K562 (cell line): Measurements from ENCODE around the gene TMEM72. TPM values are rescaled to one million over a fixed set of nuclear protein-coding genes. Genes with fewer than 3 reads are reported as not detected.

Experiments used
- ATAC-seq: fragments of 200-7000 bp; cut with Tn5 transposase; 3 replicates; pipeline ENCODE4 v1.9.1; 2020; ENCODE audit warnings: moderate library complexity
- BruUV-seq: library from RNA; stranded (reverse); fragments of 400-500 nt; replicated peaks from 2 replicates; lab custom pipeline; 2021; lab: Mats Ljungman, UMichigan
- CTCF ChIA-PET: fragments of 300-600 bp; formaldehyde crosslinking; extraction: SDS; loops from one replicate; lab custom pipeline; 2021; ENCODE audit warnings: low intra/inter-chr PET ratio; lab: Yijun Ruan, JAX
- POLR2A ChIA-PET: fragments of 300-600, 350-650 bp; sonication (Branson Sonifier 250); formaldehyde crosslinking; extraction: SDS; loops from one replicate; lab custom pipeline; 2021; ENCODE audit warnings: antibody characterized with exemption, inconsistent platforms; lab: Yijun Ruan, JAX
- DNase-seq, 4 experiments: peaks; one replicate each; pipeline versions ENCODE4 v3.0.0 to v3.0.0-alpha.2; 2011 to 2018; ENCODE audit warnings: low spot score in 3 of 4, mixed read lengths in 3 of 4; ENCODE audit errors: extremely low read depth in 1 of 4
- FAIRE-seq: peaks from 2 replicates; lab custom pipeline; 2011; peaks lifted over from hg19 to GRCh38; lab: Jason Lieb, UNC
- H2AFZ ChIP-seq: 2 replicates; pipeline ENCODE4 v1.6.0; 2011; ENCODE audit warnings: low read depth, low read length, control low read depth, inconsistent platforms
- H3K27ac ChIP-seq: fragments of 200-600 bp; 3 replicates; pipeline ENCODE4 v1.8.0; 2011; ENCODE audit warnings: low read depth, mild to moderate bottlenecking, control low read depth, inconsistent platforms, low read length, moderate library complexity, mixed read lengths; ENCODE audit errors: extremely low read depth
- H3K27me3 ChIP-seq, 2 experiments: fragments of 300-600 bp in 1 of 2; 2 replicates in 1 of 2; 3 replicates in 1 of 2; pipeline versions ENCODE4 v1.6.0 to v1.8.0; 2011; ENCODE audit warnings: inconsistent platforms in 2 of 2, low read length in 2 of 2, mild to moderate bottlenecking in 1 of 2, mixed read lengths in 1 of 2, moderate library complexity in 1 of 2; ENCODE audit not compliant: control insufficient read depth in 2 of 2, insufficient read depth in 2 of 2
- H3K36me3 ChIP-seq: fragments of 300-600 bp; 3 replicates; pipeline ENCODE4 v1.8.0; 2011; ENCODE audit warnings: mild to moderate bottlenecking, low read length, inconsistent platforms; ENCODE audit not compliant: control insufficient read depth, insufficient read depth
- H3K4me1 ChIP-seq, 2 experiments: fragments of 200-600 bp in 1 of 2; replicated peaks in 1 of 2; 2 replicates in 1 of 2; 3 replicates in 1 of 2; pipeline versions ENCODE4 v1.5.1 to v1.8.0; 2011; ENCODE audit warnings: inconsistent platforms in 2 of 2, low read length in 2 of 2, mild to moderate bottlenecking in 1 of 2, mixed read lengths in 1 of 2, moderate library complexity in 1 of 2; ENCODE audit not compliant: control insufficient read depth in 2 of 2, insufficient read depth in 2 of 2
- H3K4me2 ChIP-seq: 2 replicates; pipeline ENCODE4 v1.6.1; 2011; ENCODE audit warnings: low read length, control low read depth, inconsistent platforms, mixed read lengths; ENCODE audit not compliant: insufficient read depth
- H3K4me3 ChIP-seq: fragments of 200-600 bp; sonication (generic), shearing (Covaris generic); 2 replicates; pipeline ENCODE4 v1.5.1; 2016; ENCODE audit warnings: control low read depth, inconsistent platforms
- H3K79me2 ChIP-seq: fragments of 200-600 bp; 3 replicates; pipeline ENCODE4 v1.8.0; 2011; ENCODE audit warnings: low read length, inconsistent platforms; ENCODE audit not compliant: control insufficient read depth, insufficient read depth
- H3K9ac ChIP-seq, 2 experiments: 2 replicates each; pipeline versions ENCODE4 v1.6.0 to v1.6.1; 2011; ENCODE audit warnings: low read depth in 2 of 2, low read length in 2 of 2, control low read depth in 1 of 2, inconsistent platforms in 1 of 2, mild to moderate bottlenecking in 1 of 2, mixed read lengths in 1 of 2; ENCODE audit not compliant: insufficient read depth in 1 of 2
- H3K9me1 ChIP-seq: one replicate; pipeline ENCODE4 v1.6.0; 2011; ENCODE audit warnings: inconsistent platforms, mild to moderate bottlenecking, low read length, moderate library complexity; ENCODE audit not compliant: control insufficient read depth, insufficient read depth
- H3K9me3 ChIP-seq: replicated peaks from 2 replicates; pipeline ENCODE4 v1.5.1; 2011; ENCODE audit warnings: low read depth, low read length, inconsistent platforms; ENCODE audit not compliant: control insufficient read depth, insufficient read depth
- H4K20me1 ChIP-seq: replicated peaks from 2 replicates; pipeline ENCODE4 v1.6.1; 2011; ENCODE audit warnings: low read length, inconsistent platforms, mixed read lengths; ENCODE audit not compliant: control insufficient read depth, insufficient read depth
- ELF2 ChIP-seq: fragments of 250-450 bp; sonication (Bioruptor Pico); IDR thresholded peaks from 2 replicates; pipeline ENCODE4 v1.5.0; 2021; ENCODE audit warnings: mild to moderate bottlenecking
- SRF ChIP-seq, 2 experiments: fragments of 250-450, 450-650 bp in 1 of 2; sonication (Bioruptor Pico) in 1 of 2; sonication (generic) in 1 of 2; formaldehyde crosslinking; IDR thresholded peaks; 2 replicates each; pipeline versions ENCODE4 v1.5.0 to v1.5.1; 2020 to 2022; ENCODE audit warnings: mild to moderate bottlenecking in 1 of 2, missing genetic modification reagents in 1 of 2
- ZNF12 ChIP-seq: sonication (generic); formaldehyde crosslinking; IDR thresholded peaks from 2 replicates; pipeline ENCODE4 v1.4.0; 2020; ENCODE audit warnings: mild to moderate bottlenecking, missing genetic modification reagents
- ZNF77 ChIP-seq: fragments of 250-450 bp; sonication (Bioruptor Pico); IDR thresholded peaks from 2 replicates; pipeline ENCODE4 v1.5.0; 2020
- WGBS: fragments of 100-300 bp; shearing (Covaris generic); methylation state at CpG from one replicate; pipeline ENCODE4 v1.1.6; 2016; ENCODE audit warnings: low coverage, mixed read lengths; ENCODE audit not compliant: insufficient coverage; ENCODE audit errors: missing lambda C conversion rate; 5-methylcytosine and 5-hydroxymethylcytosine counted together
- in situ Hi-C: fragments of 300-500 bp; cut with MboI; formaldehyde crosslinking; loops from 4 replicates; pipeline ENCODE4 v1.15.0; 2018; ENCODE audit warnings: inconsistent platforms, mixed read lengths
- intact Hi-C: fragments of 100-400 bp; cut with micrococcal nuclease; formaldehyde crosslinking; loops from 2 replicates; pipeline ENCODE4 v1.14.2; 2022
- polyA plus RNA-seq, 8 experiments: library from polyadenylated mRNA; depleted of rRNA in 4 of 8; stranded (reverse) in 5 of 8; unstranded in 3 of 8; fragments of >200 nt; fragmentation: Nextera tagmentation in 2 of 8; fragmentation: Illumina TruSeq in 1 of 8; extraction: Ambion mirVana in 2 of 8; extraction: Trizol in 1 of 8; gene quantifications; 2 replicates each; pipeline versions ENCODE4 v1.2.1 to v1.2.3, GENCODE V29; 2011 to 2014; ENCODE audit warnings: inconsistent platforms in 1 of 8, missing spikeins in 1 of 8
- total RNA-seq, 7 experiments: library from RNA; depleted of rRNA in 6 of 7; stranded (reverse); fragments of >200 nt in 6 of 7; fragmentation: Illumina TruSeq in 2 of 7; extraction: Trizol in 2 of 7; gene quantifications; 2 replicates each; pipeline versions ENCODE4 v1.2.1 to v1.2.3, GENCODE V29; 2011 to 2021; ENCODE audit warnings: low replicate concordance in 1 of 7
- TF ChIP-seq, protein P1 (sequence below), 2 experiments: fragments of 450-650 bp; conservative IDR thresholded peaks; 2 replicates each; pipeline ENCODE4 v1.6.1; 2017; ENCODE audit warnings: mild to moderate bottlenecking in 2 of 2, moderate library complexity in 2 of 2
- TF ChIP-seq, protein P2 (sequence below), 2 experiments: fragments of 200-800 bp in 1 of 2; sonication (Bioruptor generic) in 1 of 2; sonication (generic) in 1 of 2; formaldehyde crosslinking in 1 of 2; IDR thresholded peaks in 1 of 2; conservative IDR thresholded peaks in 1 of 2; 2 replicates each; pipeline versions ENCODE4 v1.5.0 to v1.6.1; 2016 to 2020; ENCODE audit warnings: missing compliant biosample characterization in 1 of 2, missing genetic modification characterization in 1 of 2, missing genetic modification reagents in 1 of 2

TMEM72 gene
- total and polyA plus RNA-seq, 9 of the 15 experiments (the other 6 are each of a cell fraction or from before 2014, with no cell fraction given), result not detected

DNA sequence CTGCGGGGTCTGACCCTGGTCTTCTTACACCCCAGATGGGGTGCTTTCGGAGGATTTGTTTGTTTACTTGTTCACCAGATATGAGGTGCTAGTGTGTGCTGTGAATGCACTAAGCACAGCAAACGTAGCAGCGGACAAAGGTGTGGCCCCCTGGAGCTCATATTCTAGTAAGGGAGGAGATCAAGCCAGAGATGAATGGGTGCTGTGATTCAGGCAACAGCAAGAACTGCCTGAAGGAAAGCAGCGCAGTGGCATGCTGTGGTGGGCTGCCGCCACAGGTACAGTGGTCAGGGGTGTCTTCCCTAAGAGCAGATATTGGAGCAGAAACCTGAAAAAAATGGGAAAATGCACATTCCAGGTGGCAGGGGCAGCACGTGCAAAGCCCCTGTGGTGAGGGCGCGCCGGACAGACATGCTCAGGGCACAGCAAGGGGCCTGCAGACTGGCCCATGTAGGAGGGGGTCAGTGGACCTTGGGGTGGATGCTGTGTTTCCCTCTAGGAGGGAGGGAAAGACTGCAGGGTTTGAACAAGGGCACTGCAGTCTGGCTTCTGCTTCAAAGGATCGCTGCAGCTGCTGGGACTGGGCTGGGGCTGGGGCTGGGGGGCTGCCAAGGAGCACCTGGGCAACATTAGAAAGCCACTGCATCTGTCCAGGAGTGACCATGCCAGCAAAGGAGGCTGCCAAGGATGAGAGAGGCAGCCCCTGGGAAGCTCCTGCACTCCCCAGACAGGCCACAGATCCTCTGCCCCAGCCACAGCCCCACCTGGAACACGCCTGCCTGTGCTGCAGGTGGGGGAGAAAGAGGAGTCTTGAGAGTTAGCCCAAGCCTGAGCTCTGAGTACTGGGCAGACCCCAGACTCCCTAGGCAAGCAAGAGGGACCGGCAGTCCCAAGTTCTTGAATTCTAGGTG is 68.4 kb downstream of the TMEM72 start:
- Histone ChIP-seq H3K4me2 (peak overlapping the region; percentile 61; the same call in 1 of the 2 replicates), H3K9me1 (no peaks in the 10 kb centered on the region), H3K9me3 (no peaks in the 10 kb centered on the region), H2AFZ (peak overlapping the region; percentile 78), H3K27me3 (peaks cover 0 to 14% of the 10 kb centered on the region in 2 experiments; a peak in 3 of 5 replicates), H4K20me1 (no peaks in the 10 kb centered on the region), H3K36me3 (no peaks in the 10 kb centered on the region), H3K4me3 (no peak overlapping the region), H3K9ac (peak overlapping the region in 1 of 2 experiments; percentile 54; a peak in 3 of 4 replicates)
- ChIA-PET CTCF (no interaction called here), POLR2A (interaction anchor here (0.6 to 1.8 kb wide), 11 partner anchors 8 to 50 kb away, joined by 3 to 8 read pairs (median 4); no protein-coding TSS in a partner anchor)
- intact Hi-C loops, result loop anchor here (5.0 kb wide), 1 partner anchor 102 kb away; no protein-coding TSS in a partner anchor
- ATAC-seq, result no peak
- 61% methylated on average over 12 of the region's 13 CpGs for WGBS
- TF ChIP-seq, protein P1, sequence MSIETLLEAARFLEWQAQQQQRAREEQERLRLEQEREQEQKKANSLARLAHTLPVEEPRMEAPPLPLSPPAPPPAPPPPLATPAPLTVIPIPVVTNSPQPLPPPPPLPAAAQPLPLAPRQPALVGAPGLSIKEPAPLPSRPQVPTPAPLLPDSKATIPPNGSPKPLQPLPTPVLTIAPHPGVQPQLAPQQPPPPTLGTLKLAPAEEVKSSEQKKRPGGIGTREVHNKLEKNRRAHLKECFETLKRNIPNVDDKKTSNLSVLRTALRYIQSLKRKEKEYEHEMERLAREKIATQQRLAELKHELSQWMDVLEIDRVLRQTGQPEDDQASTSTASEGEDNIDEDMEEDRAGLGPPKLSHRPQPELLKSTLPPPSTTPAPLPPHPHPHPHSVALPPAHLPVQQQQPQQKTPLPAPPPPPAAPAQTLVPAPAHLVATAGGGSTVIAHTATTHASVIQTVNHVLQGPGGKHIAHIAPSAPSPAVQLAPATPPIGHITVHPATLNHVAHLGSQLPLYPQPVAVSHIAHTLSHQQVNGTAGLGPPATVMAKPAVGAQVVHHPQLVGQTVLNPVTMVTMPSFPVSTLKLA (conservative IDR thresholded peaks at IDR 0.05), result no peak
- TF ChIP-seq ZNF12 (CRISPR knock-in tag) (0 out of 2 replicates have a peak, but pooled peaks have one; percentile 45), ZNF77 (CRISPR knock-in tag) (no peak), ELF2 (CRISPR knock-in tag) (no peak), SRF (CRISPR knock-in tag; IDR thresholded peaks at IDR 0.05) (no peak)
- TF ChIP-seq, protein P2, sequence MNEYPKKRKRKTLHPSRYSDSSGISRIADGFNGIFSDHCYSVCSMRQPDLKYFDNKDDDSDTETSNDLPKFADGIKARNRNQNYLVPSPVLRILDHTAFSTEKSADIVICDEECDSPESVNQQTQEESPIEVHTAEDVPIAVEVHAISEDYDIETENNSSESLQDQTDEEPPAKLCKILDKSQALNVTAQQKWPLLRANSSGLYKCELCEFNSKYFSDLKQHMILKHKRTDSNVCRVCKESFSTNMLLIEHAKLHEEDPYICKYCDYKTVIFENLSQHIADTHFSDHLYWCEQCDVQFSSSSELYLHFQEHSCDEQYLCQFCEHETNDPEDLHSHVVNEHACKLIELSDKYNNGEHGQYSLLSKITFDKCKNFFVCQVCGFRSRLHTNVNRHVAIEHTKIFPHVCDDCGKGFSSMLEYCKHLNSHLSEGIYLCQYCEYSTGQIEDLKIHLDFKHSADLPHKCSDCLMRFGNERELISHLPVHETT (CRISPR knock-in tag; conservative IDR thresholded peaks at IDR 0.05 in 1 of 2, IDR thresholded peaks at IDR 0.05 in 1 of 2), result peak in 1 of 2 experiments; percentile 46; a peak in 1 of 4 replicates
- TF ChIP-seq, all 486 proteins: peak for 2
- no TSS peak for BruUV-seq
- DNase-seq (no peak), FAIRE-seq (no peak)
- peaks cover 37 to 51% of the 10 kb centered on the region in 2 experiments for H3K4me1 ChIP-seq
- no peaks in the 10 kb centered on the region for H3K79me2 ChIP-seq
- in situ Hi-C loops, result no loop called here
- 0 out of 3 replicates have a peak overlapping the region, but pooled peaks have one; percentile 13 for H3K27ac ChIP-seq
